HepG2 (cell line): Measurements from ENCODE around the gene HIC1. TPM values are rescaled to one million over a fixed set of nuclear protein-coding genes. Genes with fewer than 3 reads are reported as not detected.

ENCODE experiments used
- CCDC6 ChIP-seq: sonication (generic); formaldehyde crosslinking; IDR thresholded peaks from 2 replicates; pipeline ENCODE4 v1.8.1; 2022; ENCODE audit warnings: mild to moderate bottlenecking, missing genetic modification reagents, moderate library complexity
- CEBPB ChIP-seq: IDR thresholded peaks from 2 replicates; pipeline ENCODE4 v1.6.1; 2011; ENCODE audit warnings: low read depth, low read length, improper control_type of control experiment, borderline replicate concordance
- FUBP1 ChIP-seq: sonication (generic); formaldehyde crosslinking; IDR thresholded peaks from 2 replicates; pipeline ENCODE4 v1.5.1; 2020; ENCODE audit warnings: missing genetic modification reagents, mild to moderate bottlenecking, borderline replicate concordance
- GABPB1 ChIP-seq: IDR thresholded peaks from 2 replicates; pipeline ENCODE4 v1.6.1; 2016; ENCODE audit warnings: mild to moderate bottlenecking, missing genetic modification reagents, moderate library complexity, missing compliant biosample characterization
- KDM1A ChIP-seq: IDR thresholded peaks from 2 replicates; pipeline ENCODE4 v1.6.1; 2016; ENCODE audit warnings: missing compliant biosample characterization
- PPARG ChIP-seq: conservative IDR thresholded peaks from 2 replicates; pipeline ENCODE4 v1.6.1; 2016; ENCODE audit warnings: missing biosample characterization, missing genetic modification reagents
- SNAI1 ChIP-seq: sonication (generic); formaldehyde crosslinking; IDR thresholded peaks from 2 replicates; pipeline ENCODE4 v1.5.0; 2020; ENCODE audit warnings: mild to moderate bottlenecking, missing genetic modification reagents, borderline replicate concordance
- ZBTB39 ChIP-seq: sonication (generic); formaldehyde crosslinking; IDR thresholded peaks from 2 replicates; pipeline ENCODE4 v1.5.0; 2020; ENCODE audit warnings: missing genetic modification reagents
- ZMAT5 ChIP-seq: sonication (generic); formaldehyde crosslinking; IDR thresholded peaks from 2 replicates; pipeline ENCODE4 v1.5.0; 2020; ENCODE audit warnings: mild to moderate bottlenecking, low read depth, missing genetic modification reagents, borderline replicate concordance
- ZNF18 ChIP-seq: sonication (generic); formaldehyde crosslinking; IDR thresholded peaks from 2 replicates; pipeline ENCODE4 v1.8.0; 2022; ENCODE audit warnings: mild to moderate bottlenecking, missing genetic modification reagents; ENCODE audit not compliant: insufficient replicate concordance
- ZNF264 ChIP-seq: sonication (generic); formaldehyde crosslinking; IDR thresholded peaks from 2 replicates; pipeline ENCODE4 v1.4.0; 2020; ENCODE audit warnings: missing genetic modification reagents
- ZNF274 ChIP-seq: sonication (generic); formaldehyde crosslinking; IDR thresholded peaks from 2 replicates; pipeline ENCODE4 v1.5.1; 2020; ENCODE audit warnings: mild to moderate bottlenecking, missing genetic modification reagents
- ZNF276 ChIP-seq: sonication (generic); formaldehyde crosslinking; IDR thresholded peaks from 2 replicates; pipeline ENCODE4 v1.4.0; 2020; ENCODE audit warnings: mild to moderate bottlenecking, low read depth, missing genetic modification reagents
- ZNF614 ChIP-seq: IDR thresholded peaks from 2 replicates; pipeline ENCODE4 v1.6.1; 2018; ENCODE audit warnings: missing biosample characterization, missing genetic modification reagents, inconsistent platforms, borderline replicate concordance
- ZNF674 ChIP-seq: sonication (generic); formaldehyde crosslinking; IDR thresholded peaks from 2 replicates; pipeline ENCODE4 v1.5.0; 2020; ENCODE audit warnings: low read depth, mild to moderate bottlenecking, missing genetic modification reagents
- ZNF775 ChIP-seq: sonication (generic); formaldehyde crosslinking; IDR thresholded peaks from 2 replicates; pipeline ENCODE4 v1.4.0; 2020; ENCODE audit warnings: missing genetic modification reagents, mild to moderate bottlenecking, moderate library complexity, borderline replicate concordance
- ZNF777 ChIP-seq: sonication (generic); formaldehyde crosslinking; IDR thresholded peaks from 2 replicates; pipeline ENCODE4 v1.4.0; 2020; ENCODE audit warnings: missing genetic modification reagents
- ZZZ3 ChIP-seq: sonication (generic); formaldehyde crosslinking; IDR thresholded peaks from 2 replicates; pipeline ENCODE4 v1.4.0; 2020; ENCODE audit warnings: missing genetic modification reagents, mild to moderate bottlenecking, borderline replicate concordance
- polyA plus RNA-seq, 8 experiments: library from polyadenylated mRNA; depleted of rRNA in 3 of 8; stranded (reverse) in 7 of 8; unstranded in 1 of 8; fragments of >200 nt; fragmentation: Illumina TruSeq in 4 of 8; extraction: Trizol in 4 of 8; gene quantifications; 2 replicates each; pipeline versions ENCODE4 v1.2.1 to v1.2.3, GENCODE V29; 2011 to 2016; ENCODE audit warnings: low read depth in 4 of 8, missing spikeins in 1 of 8, mixed read lengths in 1 of 8; ENCODE audit not compliant: insufficient read depth in 1 of 8
- total RNA-seq, 5 experiments: library from RNA; depleted of rRNA; stranded (reverse); fragments of >200 nt; fragmentation: Illumina TruSeq; extraction: Trizol; gene quantifications; 2 replicates each; pipeline ENCODE4 v1.2.3, GENCODE V29; 2016; ENCODE audit warnings: low read depth in 1 of 5

Gene HIC1
- total and polyA plus RNA-seq, 2 of the 13 experiments (the other 11 are each of a cell fraction or from before 2014, with no cell fraction given), result 0.04 to 0.31 TPM

GRCh38 chr17:2029911-2030778 is 24.8 kb upstream of the HIC1 start, which contains the start of gene DPH1 (continued):
- no peak for TF ChIP-seq CEBPB
- TF ChIP-seq ZNF674 (CRISPR knock-in tag), result no peak
- 0 out of 2 replicates have a peak, but pooled peaks have one; percentile 16 for TF ChIP-seq ZNF276 (CRISPR knock-in tag)
- peak; percentile 69; the same call in 1 of the 2 replicates for TF ChIP-seq ZNF274 (CRISPR knock-in tag)
- TF ChIP-seq ZZZ3 (CRISPR knock-in tag), result no peak
- TF ChIP-seq PPARG (CRISPR knock-in tag), result 0 out of 2 replicates have a peak, but pooled peaks have one; percentile 27
- TF ChIP-seq ZNF777, result peak; percentile 89
- TF ChIP-seq SNAI1 (CRISPR knock-in tag), result 0 out of 2 replicates have a peak, but pooled peaks have one; percentile 63
- TF ChIP-seq KDM1A (CRISPR knock-in tag), result no peak
- TF ChIP-seq ZBTB39, result peak; percentile 49; the same call in 1 of the 2 replicates
- TF ChIP-seq FUBP1 (CRISPR knock-in tag), result no peak
- TF ChIP-seq ZNF264 (CRISPR knock-in tag), result no peak
- 0 out of 2 replicates have a peak, but pooled peaks have one; percentile 39 for TF ChIP-seq CCDC6 (CRISPR knock-in tag)
- TF ChIP-seq ZMAT5, result no peak
- TF ChIP-seq ZNF18, result no peak
- peak; percentile 90 for TF ChIP-seq GABPB1 (CRISPR knock-in tag)
- TF ChIP-seq ZNF775 (CRISPR knock-in tag), result no peak
- TF ChIP-seq ZNF614 (CRISPR knock-in tag), result peak; percentile 23; the same call in 1 of the 2 replicates
